ENCODE results near the gene SASH1.

The SASH1 gene

DNA sequence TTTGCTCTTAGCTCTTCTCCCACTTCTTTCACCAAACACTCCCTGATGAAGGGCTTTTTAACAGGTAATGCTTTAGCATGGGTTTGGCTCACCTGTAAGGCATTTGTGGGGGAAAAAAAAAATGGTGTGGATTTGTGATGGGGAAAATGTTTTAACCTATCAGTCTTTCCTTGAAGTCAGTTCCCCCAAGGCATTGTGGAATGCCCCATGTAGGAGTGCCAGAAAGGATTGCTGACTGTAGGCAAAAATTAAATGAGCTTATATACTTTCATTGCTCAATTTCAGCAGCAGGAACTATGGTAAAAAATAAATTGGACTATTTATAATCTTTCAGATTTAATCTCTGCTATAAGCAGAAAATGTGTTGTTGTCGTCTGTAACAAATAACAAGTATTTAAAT is 10.6 kb upstream of the SASH1 start:
- no peaks in the 10 kb centered on the region for H3K36me3 ChIP-seq (ENCODE audit: insufficient read depth, low read length)
- TF ChIP-seq EZH2 (IDR thresholded peaks at IDR 0.05; ENCODE audit: borderline replicate concordance, low read length) = no peak
- TF ChIP-seq, protein P1, sequence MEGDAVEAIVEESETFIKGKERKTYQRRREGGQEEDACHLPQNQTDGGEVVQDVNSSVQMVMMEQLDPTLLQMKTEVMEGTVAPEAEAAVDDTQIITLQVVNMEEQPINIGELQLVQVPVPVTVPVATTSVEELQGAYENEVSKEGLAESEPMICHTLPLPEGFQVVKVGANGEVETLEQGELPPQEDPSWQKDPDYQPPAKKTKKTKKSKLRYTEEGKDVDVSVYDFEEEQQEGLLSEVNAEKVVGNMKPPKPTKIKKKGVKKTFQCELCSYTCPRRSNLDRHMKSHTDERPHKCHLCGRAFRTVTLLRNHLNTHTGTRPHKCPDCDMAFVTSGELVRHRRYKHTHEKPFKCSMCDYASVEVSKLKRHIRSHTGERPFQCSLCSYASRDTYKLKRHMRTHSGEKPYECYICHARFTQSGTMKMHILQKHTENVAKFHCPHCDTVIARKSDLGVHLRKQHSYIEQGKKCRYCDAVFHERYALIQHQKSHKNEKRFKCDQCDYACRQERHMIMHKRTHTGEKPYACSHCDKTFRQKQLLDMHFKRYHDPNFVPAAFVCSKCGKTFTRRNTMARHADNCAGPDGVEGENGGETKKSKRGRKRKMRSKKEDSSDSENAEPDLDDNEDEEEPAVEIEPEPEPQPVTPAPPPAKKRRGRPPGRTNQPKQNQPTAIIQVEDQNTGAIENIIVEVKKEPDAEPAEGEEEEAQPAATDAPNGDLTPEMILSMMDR (IDR thresholded peaks at IDR 0.05; ENCODE audit: low read length) = no peak
- H3K27ac ChIP-seq (ENCODE audit: low read depth, low read length, poor library complexity, severe bottlenecking) = no peak overlapping the region
- H3K4me3 ChIP-seq (ENCODE audit: low read depth, low read length, poor library complexity, severe bottlenecking) = no peak overlapping the region
- no peak overlapping the region for H2AFZ ChIP-seq (ENCODE audit: low read length)
- H3K79me2 ChIP-seq (ENCODE audit: insufficient read depth, low read length) = no peaks in the 10 kb centered on the region
- no peaks in the 10 kb centered on the region for H3F3A ChIP-seq (ENCODE audit: insufficient read depth, low read length)
- H3K27me3 ChIP-seq (ENCODE audit: insufficient read depth, low read length) = no peaks in the 10 kb centered on the region
- no peaks in the 10 kb centered on the region for H4K20me1 ChIP-seq (ENCODE audit: insufficient read depth, low read length)
- H3K9me2 ChIP-seq (ENCODE audit: low read depth, low read length) = no peaks in the 10 kb centered on the region
- H3K9me3 ChIP-seq (ENCODE audit: low read length) = no peaks in the 10 kb centered on the region
- H3K4me1 ChIP-seq (ENCODE audit: insufficient read depth, low read length, severe bottlenecking) = no peaks in the 10 kb centered on the region
- H3K9ac ChIP-seq (ENCODE audit: low read length) = no peak overlapping the region
- no peak overlapping the region for H3K4me2 ChIP-seq (ENCODE audit: low read length)

DNA sequence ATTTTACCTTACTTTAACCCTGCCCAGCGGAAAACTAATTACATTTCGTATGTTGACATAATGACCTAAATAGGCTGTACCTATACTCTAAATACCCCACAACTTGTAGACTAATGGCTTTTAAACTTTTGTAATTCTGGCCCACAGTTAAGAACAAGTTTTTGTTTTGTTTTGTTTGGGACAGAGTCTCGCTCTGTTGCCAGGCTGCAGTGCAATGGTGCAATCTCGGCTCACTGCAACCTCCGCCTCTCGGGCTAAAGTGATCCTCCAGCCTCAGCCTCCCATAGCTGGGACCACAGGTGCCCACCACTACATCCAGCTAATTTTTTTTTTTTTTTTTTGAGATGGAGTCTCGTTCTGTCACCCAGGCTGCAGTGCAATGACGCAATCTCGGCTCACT is 5.7 kb upstream of the SASH1 start:
- Histone ChIP-seq H3K36me3 (ENCODE audit: insufficient read depth, low read length) (no peaks in the 10 kb centered on the region), H3K27me3 (ENCODE audit: insufficient read depth, low read length) (no peaks in the 10 kb centered on the region), H3K4me2 (ENCODE audit: low read length) (no peak overlapping the region), H3F3A (ENCODE audit: insufficient read depth, low read length) (no peaks in the 10 kb centered on the region), H3K4me3 (ENCODE audit: low read depth, low read length, poor library complexity, severe bottlenecking) (no peak overlapping the region), H3K4me1 (ENCODE audit: insufficient read depth, low read length, severe bottlenecking) (no peaks in the 10 kb centered on the region), H2AFZ (ENCODE audit: low read length) (no peak overlapping the region), H3K9me3 (ENCODE audit: low read length) (no peaks in the 10 kb centered on the region), H3K79me2 (ENCODE audit: insufficient read depth, low read length) (no peaks in the 10 kb centered on the region), H4K20me1 (ENCODE audit: insufficient read depth, low read length) (no peaks in the 10 kb centered on the region), H3K9ac (ENCODE audit: low read length) (no peak overlapping the region), H3K27ac (ENCODE audit: low read depth, low read length, poor library complexity, severe bottlenecking) (no peak overlapping the region), H3K9me2 (ENCODE audit: low read depth, low read length) (no peaks in the 10 kb centered on the region)
- TF ChIP-seq EZH2 (IDR thresholded peaks at IDR 0.05; ENCODE audit: borderline replicate concordance, low read length) = no peak
- TF ChIP-seq, protein P1 (IDR thresholded peaks at IDR 0.05; ENCODE audit: low read length) = no peak

DNA sequence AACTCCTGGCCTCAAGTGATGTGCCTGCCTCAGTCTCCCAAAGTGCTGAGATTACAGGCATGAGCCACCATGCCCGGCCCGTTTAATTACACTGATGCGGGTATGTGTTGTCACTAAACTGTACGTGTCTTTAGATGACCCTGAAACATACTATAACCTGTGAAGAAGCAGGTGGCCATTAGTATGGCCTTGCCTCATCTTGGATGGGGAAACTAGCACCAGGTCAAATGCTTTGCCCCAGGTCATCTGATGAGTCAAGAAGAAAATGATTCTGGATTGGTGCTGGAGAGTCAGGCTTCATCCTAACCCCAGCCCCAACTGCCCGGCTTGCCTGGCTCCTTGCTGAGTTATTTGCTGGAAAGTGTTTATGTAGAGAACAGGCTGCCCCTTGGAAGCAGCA is 2.9 kb upstream of the SASH1 start:
- Histone ChIP-seq H3K9ac (ENCODE audit: low read length) (no peak overlapping the region), H3K27me3 (ENCODE audit: insufficient read depth, low read length) (no peaks in the 10 kb centered on the region), H3K4me3 (ENCODE audit: low read depth, low read length, poor library complexity, severe bottlenecking) (no peak overlapping the region), H3K4me1 (ENCODE audit: insufficient read depth, low read length, severe bottlenecking) (no peaks in the 10 kb centered on the region), H4K20me1 (ENCODE audit: insufficient read depth, low read length) (no peaks in the 10 kb centered on the region), H3K36me3 (ENCODE audit: insufficient read depth, low read length) (no peaks in the 10 kb centered on the region), H2AFZ (ENCODE audit: low read length) (no peak overlapping the region), H3K4me2 (ENCODE audit: low read length) (no peak overlapping the region), H3K27ac (ENCODE audit: low read depth, low read length, poor library complexity, severe bottlenecking) (no peak overlapping the region), H3K9me2 (ENCODE audit: low read depth, low read length) (no peaks in the 10 kb centered on the region), H3K9me3 (ENCODE audit: low read length) (no peaks in the 10 kb centered on the region), H3K79me2 (ENCODE audit: insufficient read depth, low read length) (no peaks in the 10 kb centered on the region), H3F3A (ENCODE audit: insufficient read depth, low read length) (no peaks in the 10 kb centered on the region)
- TF ChIP-seq, protein P1 (IDR thresholded peaks at IDR 0.05; ENCODE audit: low read length) = no peak
- TF ChIP-seq EZH2 (IDR thresholded peaks at IDR 0.05; ENCODE audit: borderline replicate concordance, low read length) = no peak
